NOMO-1 (cell line): ENCODE data around the gene ARPC1B.

Experiments
- DNase-seq, 2 experiments: peaks; one replicate each; lab custom pipeline; 2025; ENCODE audit not compliant: unreplicated experiment in 2 of 2; lab: John Stamatoyannopoulos, UW

Gene ARPC1B

GRCh38 chr7:99440195-99440594, 65.7 kb downstream of the ARPC1B start:
- DNase-seq = no peak
